Peyer's patch (tissue), 4 donors: Measurements from ENCODE around the gene TNFRSF1A. TPM values are rescaled to one million over a fixed set of nuclear protein-coding genes. Genes with fewer than 3 reads are reported as not detected.
A peak's percentile ranks its signal among the peaks of the same experiment; 100 is the strongest.

Experiments used
- DNase-seq, 3 donors: peaks; one replicate each; pipeline ENCODE4 v3.0.0-alpha.2; 2017 to 2019
- H3K27ac ChIP-seq, 4 donors: fragments of 200-600 bp; sonication (generic); one replicate each; pipeline ENCODE4 v1.5.1; 2016 to 2019
- H3K27me3 ChIP-seq, 2 donors: fragments of 200-600 bp; sonication (generic); one replicate each; pipeline ENCODE4 v1.5.1; 2019
- H3K36me3 ChIP-seq, 3 donors: fragments of 200-600 bp; sonication (generic); one replicate each; pipeline ENCODE4 v1.5.1; 2016 to 2019
- H3K4me1 ChIP-seq, 4 donors: fragments of 200-600 bp; sonication (generic); one replicate each; pipeline ENCODE4 v1.5.1; 2016 to 2019
- H3K4me3 ChIP-seq, 4 donors: fragments of 200-600 bp; sonication (generic); 1 replicate in 3 of 4; 2 replicates in 1 of 4; pipeline ENCODE4 v1.5.1; 2016 to 2019; ENCODE audit warnings: mild to moderate bottlenecking in 1 of 4
- H3K9me3 ChIP-seq, 4 donors: fragments of 200-600 bp; sonication (generic); one replicate each; pipeline ENCODE4 v1.5.1; 2016 to 2019; ENCODE audit warnings: mild to moderate bottlenecking in 1 of 4
- CTCF ChIP-seq, 6 experiments: fragments of 450-650 bp in 4 of 6; fragments of 200-600 bp in 2 of 6; sonication (generic) in 1 of 6; IDR thresholded peaks; one replicate each; pipeline ENCODE4 v1.5.1; 2017 to 2019; ENCODE audit warnings: antibody characterized with exemption in 6 of 6, mild to moderate bottlenecking in 3 of 6, moderate library complexity in 1 of 6
- POLR2A ChIP-seq, 2 donors: fragments of 450-650 bp; IDR thresholded peaks; one replicate each; pipeline ENCODE4 v1.5.1; 2017; ENCODE audit warnings: antibody characterized with exemption in 2 of 2, mild to moderate bottlenecking in 2 of 2, moderate library complexity in 2 of 2
- total RNA-seq, 4 donors: library from RNA; depleted of rRNA; stranded (reverse); fragments of >200 nt; gene quantifications; one replicate each; pipeline ENCODE4 v1.1.0, GENCODE V29; 2016

Gene TNFRSF1A
- total RNA-seq, 4 donors from 2014 or later, result 90.8 to 547 (median 393) TPM

GRCh38 chr12:6376079-6376869 is 34.4 kb upstream of the TNFRSF1A start:
- no peaks in the 10 kb centered on the region for H3K27me3 ChIP-seq
- H3K4me3 ChIP-seq, result peak overlapping the region in 2 of 4 donors; percentile 40 to 44
- peak overlapping the region; percentile 4 to 81 (median 57) for H3K27ac ChIP-seq
- H3K9me3 ChIP-seq, result no peaks in the 10 kb centered on the region
- peaks cover 0 to 58% (median 8%) of the 10 kb centered on the region in 4 donors for H3K4me1 ChIP-seq
- H3K36me3 ChIP-seq, result no peaks in the 10 kb centered on the region
- peak in 2 of 3 donors; percentile 68 to 72 for DNase-seq
- TF ChIP-seq POLR2A (IDR thresholded peaks at IDR 0.05) (no peak), CTCF (IDR thresholded peaks at IDR 0.05) (peak in 4 of 6 experiments; percentile 22 to 52 (median 43))

- no peaks in the 10 kb centered on the region for H3K9me3 ChIP-seq
- H3K36me3 ChIP-seq, result no peaks in the 10 kb centered on the region
- H3K27ac ChIP-seq, result peak within 1 kb of the TSS; percentile 36 to 81 (median 58)
- H3K27me3 ChIP-seq, result no peaks in the 10 kb centered on the region
- peak in 2 of 3 donors; percentile 61 to 82 for DNase-seq
- H3K4me3 ChIP-seq, result peak within 1 kb of the TSS in 2 of 4 donors; percentile 40 to 44
- peaks cover 0 to 58% (median 8%) of the 10 kb centered on the region in 4 donors for H3K4me1 ChIP-seq
- peak; percentile 60 to 62 for TF ChIP-seq POLR2A (IDR thresholded peaks at IDR 0.05)
- TF ChIP-seq CTCF (IDR thresholded peaks at IDR 0.05), result no peak
Measured at GRCh38 chr12:6375269-6376078, 33.6 kb upstream of the TNFRSF1A start, which contains the start of gene SCNN1A. Gene SCNN1A (minus strand): TSS chr12:6375563. CDS start chr12:6374783, 780 bp downstream.

- peak overlapping the region in 2 of 4 donors; percentile 40 to 44 for H3K4me3 ChIP-seq
- peak overlapping the region in 3 of 4 donors; percentile 39 to 81 (median 78) for H3K27ac ChIP-seq
- TF ChIP-seq CTCF (IDR thresholded peaks at IDR 0.05) (no peak), POLR2A (IDR thresholded peaks at IDR 0.05) (no peak)
- no peaks in the 10 kb centered on the region for H3K9me3 ChIP-seq
- peaks cover 0 to 58% (median 8%) of the 10 kb centered on the region in 4 donors for H3K4me1 ChIP-seq
- DNase-seq, result peak in 1 of 3 donors; percentile 41
- no peaks in the 10 kb centered on the region for H3K27me3 ChIP-seq
- no peaks in the 10 kb centered on the region for H3K36me3 ChIP-seq
Measured at GRCh38 chr12:6374786-6375160, 32.9 kb upstream of the TNFRSF1A start.

- Histone ChIP-seq H3K4me3 (peak overlapping the region in 2 of 4 donors; percentile 40 to 44), H3K27ac (peak overlapping the region in 3 of 4 donors; percentile 47 to 81 (median 78)), H3K27me3 (no peaks in the 10 kb centered on the region), H3K9me3 (no peaks in the 10 kb centered on the region), H3K36me3 (no peaks in the 10 kb centered on the region), H3K4me1 (peaks cover 0 to 58% (median 8%) of the 10 kb centered on the region in 4 donors)
- DNase-seq, result peak in 1 of 3 donors; percentile 41
- TF ChIP-seq CTCF (IDR thresholded peaks at IDR 0.05) (no peak), POLR2A (IDR thresholded peaks at IDR 0.05) (no peak)
Measured at GRCh38 chr12:6374028-6374785, 32.3 kb upstream of the TNFRSF1A start.
